DND-41 (cell line): ENCODE data around the gene BBS4.

Experiments
- ATAC-seq: fragments of 200-7000 bp; cut with Tn5 transposase; 3 replicates; pipeline ENCODE4 v1.9.1; 2021; ENCODE audit warnings: low read depth; ENCODE audit not compliant: insufficient read depth
- DNase-seq: peaks from one replicate; pipeline ENCODE4 v3.0.0-alpha.2; 2020
- H2AFZ ChIP-seq: 2 replicates; pipeline ENCODE4 v1.6.0; 2012; ENCODE audit warnings: low read depth, low read length
- H3K27ac ChIP-seq: 2 replicates; pipeline ENCODE4 v1.5.1; 2012; ENCODE audit warnings: low read length, inconsistent platforms
- H3K27me3 ChIP-seq: fragments of 200-600 bp; sonication (generic); 2 replicates; pipeline ENCODE4 v1.6.0; 2012; ENCODE audit warnings: low read length, mild to moderate bottlenecking, inconsistent platforms; ENCODE audit not compliant: insufficient read depth, poor library complexity
- H3K36me3 ChIP-seq: 2 replicates; pipeline ENCODE4 v1.5.1; 2012; ENCODE audit warnings: low read length, inconsistent platforms; ENCODE audit not compliant: insufficient read depth
- H3K4me1 ChIP-seq: 2 replicates; pipeline ENCODE4 v1.5.1; 2012; ENCODE audit warnings: mild to moderate bottlenecking, low read length; ENCODE audit not compliant: insufficient read depth
- H3K4me2 ChIP-seq: 2 replicates; pipeline ENCODE4 v1.6.0; 2012; ENCODE audit warnings: mild to moderate bottlenecking, moderate library complexity, low read length, inconsistent platforms; ENCODE audit not compliant: insufficient read depth
- H3K4me3 ChIP-seq, 2 experiments: fragments of 200-600 bp in 1 of 2; shearing (Covaris generic) in 1 of 2; 2 replicates each; pipeline ENCODE4 v1.5.1; 2012 to 2016; ENCODE audit warnings: inconsistent platforms in 2 of 2, low read length in 2 of 2, mild to moderate bottlenecking in 2 of 2, low read depth in 1 of 2, moderate library complexity in 1 of 2
- H3K79me2 ChIP-seq: 2 replicates; pipeline ENCODE4 v1.6.0; 2012; ENCODE audit warnings: low read length, inconsistent platforms; ENCODE audit not compliant: insufficient read depth
- H3K9ac ChIP-seq: 2 replicates; pipeline ENCODE4 v1.6.0; 2012; ENCODE audit warnings: low read depth, mild to moderate bottlenecking, inconsistent platforms, low read length, moderate library complexity
- H3K9me3 ChIP-seq: 2 replicates; pipeline ENCODE4 v1.5.1; 2012; ENCODE audit warnings: low read length, moderate library complexity, mild to moderate bottlenecking, inconsistent platforms; ENCODE audit not compliant: insufficient read depth, severe bottlenecking
- H4K20me1 ChIP-seq: 2 replicates; pipeline ENCODE4 v1.6.0; 2012; ENCODE audit warnings: low read length; ENCODE audit not compliant: insufficient read depth
- CTCF ChIP-seq: IDR thresholded peaks from 2 replicates; pipeline ENCODE4 v1.5.1; 2012; ENCODE audit warnings: borderline replicate concordance, low read length, moderate library complexity, mild to moderate bottlenecking; ENCODE audit not compliant: poor library complexity, severe bottlenecking; ENCODE audit errors: extremely low read depth
- EZH2 ChIP-seq: IDR thresholded peaks from 3 replicates; pipeline ENCODE4 v1.6.1; 2012; ENCODE audit warnings: borderline replicate concordance, low read depth, mild to moderate bottlenecking, moderate library complexity, low read length, inconsistent platforms; ENCODE audit not compliant: severe bottlenecking

The BBS4 gene

GRCh38 chr15:72737061-72737460 is 51.1 kb downstream of the BBS4 start:
- H3K4me2 ChIP-seq, result no peak overlapping the region

GRCh38 chr15:72737723-72738122 is 51.7 kb downstream of the BBS4 start:
- H3K79me2 ChIP-seq, result no peaks in the 10 kb centered on the region
- H3K9me3 ChIP-seq, result no peaks in the 10 kb centered on the region
- no peaks in the 10 kb centered on the region for H3K27me3 ChIP-seq
- ATAC-seq (no peak), DNase-seq (no peak)
- H4K20me1 ChIP-seq, result no peaks in the 10 kb centered on the region
- peaks cover 28% of the 10 kb centered on the region for H3K4me1 ChIP-seq
- TF ChIP-seq EZH2 (no peak), CTCF (no peak)
- peaks cover 26% of the 10 kb centered on the region for H3K36me3 ChIP-seq
- H3K27ac ChIP-seq, result peak overlapping the region; percentile 4; the same call in 1 of the 2 replicates
- H3K4me2 ChIP-seq, result no peak overlapping the region
- H3K4me3 ChIP-seq, result no peak overlapping the region
- H2AFZ ChIP-seq, result no peak overlapping the region
- no peak overlapping the region for H3K9ac ChIP-seq

More at GRCh38 chr15:72737061-72737460, 51.1 kb downstream of the BBS4 start:
- no peaks in the 10 kb centered on the region for H3K27me3 ChIP-seq
- no peak overlapping the region for H3K27ac ChIP-seq
- H3K36me3 ChIP-seq, result peaks cover 26% of the 10 kb centered on the region
- no peak for ATAC-seq
- H4K20me1 ChIP-seq, result no peaks in the 10 kb centered on the region
- H3K79me2 ChIP-seq, result no peaks in the 10 kb centered on the region
- no peaks in the 10 kb centered on the region for H3K9me3 ChIP-seq
- H3K4me3 ChIP-seq, result no peak overlapping the region
- peaks cover 28% of the 10 kb centered on the region for H3K4me1 ChIP-seq
- TF ChIP-seq CTCF (no peak), EZH2 (no peak)
- no peak overlapping the region for H2AFZ ChIP-seq
- no peak for DNase-seq
- no peak overlapping the region for H3K9ac ChIP-seq

- Histone ChIP-seq H3K4me3 (peak overlapping the region in 1 of 2 experiments; percentile 35; a peak in 3 of 4 replicates), H3K4me2 (peak overlapping the region; percentile 61), H2AFZ (peak overlapping the region; percentile 49), H3K9me3 (no peaks in the 10 kb centered on the region), H3K9ac (peak overlapping the region; percentile 49), H3K36me3 (peaks cover 23% of the 10 kb centered on the region), H3K27ac (peak overlapping the region; percentile 81), H4K20me1 (no peaks in the 10 kb centered on the region), H3K79me2 (no peaks in the 10 kb centered on the region), H3K27me3 (no peaks in the 10 kb centered on the region), H3K4me1 (peaks cover 28% of the 10 kb centered on the region)
- ATAC-seq (peak; percentile 93), DNase-seq (no peak)
- no peak for TF ChIP-seq CTCF
- no peak for TF ChIP-seq EZH2
Measured at GRCh38 chr15:72740219-72740618, 54.2 kb downstream of the BBS4 start.

GRCh38 chr15:72749700-72750099 is 63.7 kb downstream of the BBS4 start:
- no peaks in the 10 kb centered on the region for H3K79me2 ChIP-seq
- H3K4me1 ChIP-seq, result no peaks in the 10 kb centered on the region
- H3K9ac ChIP-seq, result no peak overlapping the region
- peaks cover 33% of the 10 kb centered on the region for H3K36me3 ChIP-seq
- H3K4me2 ChIP-seq, result no peak overlapping the region
- H4K20me1 ChIP-seq, result no peaks in the 10 kb centered on the region
- no peak overlapping the region for H3K4me3 ChIP-seq
- H3K9me3 ChIP-seq, result no peaks in the 10 kb centered on the region
- TF ChIP-seq CTCF (no peak), EZH2 (no peak)
- ATAC-seq (no peak), DNase-seq (no peak)
- H3K27ac ChIP-seq, result no peak overlapping the region
- H3K27me3 ChIP-seq, result no peaks in the 10 kb centered on the region
- no peak overlapping the region for H2AFZ ChIP-seq
